Measurements from ENCODE around the gene FAM24B.

Gene FAM24B

GRCh38 chr10:122828716-122829255 is 50.6 kb downstream of the FAM24B start:
- no peak for DNase-seq (ENCODE audit: low read depth, low spot score)

GRCh38 chr10:122827302-122827701 is 52.1 kb downstream of the FAM24B start:
- DNase-seq (ENCODE audit: low read depth, low spot score) = no peak

GRCh38 chr10:122822973-122823690 is 56.2 kb downstream of the FAM24B start:
- no peak for DNase-seq (ENCODE audit: low read depth, low spot score)

GRCh38 chr10:122821808-122822207 is 57.6 kb downstream of the FAM24B start:
- no peak for DNase-seq (ENCODE audit: low read depth, low spot score)

GRCh38 chr10:122815458-122815857 is 63.9 kb downstream of the FAM24B start:
- DNase-seq (ENCODE audit: low read depth, low spot score) = no peak

GRCh38 chr10:122814493-122814892 is 64.9 kb downstream of the FAM24B start:
- DNase-seq (ENCODE audit: low read depth, low spot score) = no peak

GRCh38 chr10:122812751-122813150 is 66.6 kb downstream of the FAM24B start:
- DNase-seq (ENCODE audit: low read depth, low spot score) = no peak

GRCh38 chr10:122802282-122802681 is 77.1 kb downstream of the FAM24B start:
- no peak for DNase-seq (ENCODE audit: low read depth, low spot score)
